HG02763 (cell line): Measurements from ENCODE around the gene AK5.
A peak's percentile ranks its signal among the peaks of the same experiment; 100 is the strongest.
"Not testable (repeated sequence)": the region's sequence is repeated elsewhere in the genome, so short reads cannot be mapped to it uniquely, and the experiment has no call there.

Source experiments
- ATAC-seq: cut with Tn5 transposase; IDR thresholded peaks from one replicate; pipeline ENCODE4 v1.9.1; 2021; ENCODE audit warnings: mild to moderate bottlenecking, moderate library complexity; ENCODE audit not compliant: unreplicated experiment

Gene AK5

DNA sequence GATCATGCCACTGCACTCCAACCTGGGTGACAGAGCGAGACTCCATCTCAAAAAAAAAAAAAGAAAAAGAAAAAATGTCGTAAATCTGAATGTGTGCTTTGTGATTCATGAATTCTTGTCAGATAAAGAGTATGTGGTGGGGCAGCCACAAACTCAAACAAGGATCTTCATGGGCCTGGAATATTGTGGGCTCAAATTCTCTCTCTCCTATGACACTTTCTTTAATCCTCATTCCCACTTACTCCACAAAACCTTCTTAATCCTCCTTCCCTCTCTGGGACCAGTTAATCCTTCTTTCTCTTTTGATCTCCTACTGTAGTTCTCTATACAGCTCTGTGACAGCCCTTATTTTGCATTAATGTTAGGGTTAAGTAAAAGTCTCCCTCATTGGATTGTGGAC, 112.3 kb downstream of the AK5 start:
- no peak for ATAC-seq

DNA sequence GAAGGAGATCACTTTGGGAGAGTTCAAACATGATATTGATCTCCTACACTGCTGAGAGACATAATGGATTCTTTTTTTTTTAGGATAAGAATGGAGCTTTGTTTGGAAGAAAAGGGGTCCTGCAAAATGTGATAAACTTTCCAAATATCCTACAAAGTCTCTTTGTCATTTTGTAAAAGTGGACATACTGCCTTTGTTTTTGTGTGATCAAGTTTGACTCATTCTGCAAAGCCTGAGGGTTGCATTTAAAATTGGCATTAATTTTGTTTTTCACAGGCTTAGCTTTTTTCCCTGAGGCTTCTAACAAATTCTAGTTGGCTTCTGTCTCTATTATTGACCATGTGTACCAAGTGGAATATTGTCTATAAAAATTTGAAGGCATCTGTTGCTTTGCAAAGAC, 113.2 kb downstream of the AK5 start:
- ATAC-seq: no peak

DNA sequence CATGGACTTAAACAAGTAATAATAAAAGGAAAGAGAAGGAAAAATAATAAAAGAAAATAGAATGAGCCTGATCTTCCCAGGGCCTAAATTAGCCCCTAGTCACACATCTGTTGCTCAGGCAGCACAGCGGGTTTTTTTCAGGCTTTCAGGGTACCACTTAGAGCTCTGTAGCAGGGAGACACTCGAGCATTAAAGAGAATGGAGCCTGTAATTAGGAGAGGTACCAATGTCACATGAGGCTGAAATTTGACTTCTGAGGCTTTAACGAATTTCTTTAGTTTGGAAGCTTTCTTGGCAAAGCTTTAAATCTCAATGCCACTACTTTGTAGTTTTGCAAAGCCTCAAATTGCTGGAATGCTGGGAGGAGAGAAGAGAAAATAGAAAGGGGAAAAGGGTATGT, 116.3 kb downstream of the AK5 start:
- no peak for ATAC-seq

DNA sequence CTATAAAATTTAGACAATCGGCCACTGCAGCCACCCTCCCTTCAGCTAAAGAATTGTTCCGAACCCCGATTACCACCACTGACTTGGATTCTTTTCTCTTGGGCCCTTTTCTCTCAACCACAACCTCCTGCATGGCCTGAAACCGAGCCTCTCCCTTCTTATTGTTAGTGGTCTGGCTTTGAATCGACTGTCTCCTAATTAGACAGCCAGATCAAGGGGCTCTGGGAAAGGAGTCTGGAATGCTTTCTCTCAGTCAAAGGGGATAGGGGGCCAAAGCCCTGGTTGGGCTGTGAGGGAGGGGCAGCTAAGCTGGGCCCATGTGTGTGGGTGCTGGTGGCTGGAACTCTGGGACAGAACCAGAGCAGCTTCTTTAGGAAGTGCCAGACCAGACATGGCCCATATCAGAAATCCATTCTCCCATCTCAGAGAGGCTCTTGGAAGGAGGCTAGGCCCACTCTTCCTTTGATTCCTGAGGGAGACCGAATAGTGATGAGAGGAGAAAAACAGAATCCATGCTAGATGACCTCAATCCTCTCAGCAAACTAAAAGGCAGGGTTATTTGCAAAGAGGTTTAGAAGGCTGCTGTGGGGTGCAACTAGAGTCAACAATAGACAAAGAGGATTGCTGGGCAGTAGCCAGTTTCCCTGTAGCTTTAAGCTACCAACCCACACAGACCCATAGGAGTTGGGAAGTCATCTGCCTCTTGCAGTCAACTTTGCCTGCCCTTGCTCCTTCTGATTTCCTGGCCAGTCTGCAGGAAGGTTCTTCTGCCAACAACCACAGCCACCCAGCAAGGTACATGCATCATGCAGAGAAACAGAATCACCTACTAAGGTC, 117.6 kb downstream of the AK5 start:
- no peak for ATAC-seq

DNA sequence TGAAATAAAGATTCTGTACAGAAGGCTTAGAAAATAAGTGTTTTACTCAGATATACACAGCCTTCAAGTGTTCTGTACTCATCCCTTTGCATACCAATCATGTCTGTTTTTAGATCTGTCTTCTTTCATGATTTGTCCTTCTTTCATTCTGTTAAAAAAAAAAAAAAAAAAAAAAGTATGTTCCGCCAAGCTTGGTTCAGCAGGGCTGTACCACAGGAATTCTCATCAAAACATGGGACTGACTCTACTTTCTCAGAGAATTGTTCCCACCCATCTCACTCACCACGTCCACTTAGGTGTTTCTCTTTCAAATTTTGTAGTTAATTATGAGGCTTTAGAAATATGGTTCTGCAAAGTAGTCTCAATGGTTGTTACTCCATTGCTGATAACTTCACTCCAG, 119.0 kb downstream of the AK5 start:
- ATAC-seq: no peak

DNA sequence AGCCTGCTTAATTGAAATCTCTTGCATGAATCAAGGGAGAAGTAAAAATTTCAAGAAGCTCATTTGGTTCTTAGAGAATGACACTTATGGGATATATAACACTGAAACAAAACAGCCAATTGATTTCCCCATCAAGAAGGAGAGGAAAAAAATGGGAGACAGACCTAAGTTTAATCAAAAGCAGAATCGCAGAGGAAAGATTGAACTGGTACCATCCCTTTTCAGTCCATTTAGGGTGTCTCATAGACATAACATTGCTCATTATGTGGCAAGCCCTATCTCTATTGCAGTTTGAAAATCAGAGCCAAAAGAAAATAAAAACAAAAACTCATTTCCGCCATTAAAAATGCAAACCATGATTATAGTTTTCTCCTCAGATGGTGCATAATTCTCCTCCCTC, 119.6 kb downstream of the AK5 start:
- no peak for ATAC-seq

DNA sequence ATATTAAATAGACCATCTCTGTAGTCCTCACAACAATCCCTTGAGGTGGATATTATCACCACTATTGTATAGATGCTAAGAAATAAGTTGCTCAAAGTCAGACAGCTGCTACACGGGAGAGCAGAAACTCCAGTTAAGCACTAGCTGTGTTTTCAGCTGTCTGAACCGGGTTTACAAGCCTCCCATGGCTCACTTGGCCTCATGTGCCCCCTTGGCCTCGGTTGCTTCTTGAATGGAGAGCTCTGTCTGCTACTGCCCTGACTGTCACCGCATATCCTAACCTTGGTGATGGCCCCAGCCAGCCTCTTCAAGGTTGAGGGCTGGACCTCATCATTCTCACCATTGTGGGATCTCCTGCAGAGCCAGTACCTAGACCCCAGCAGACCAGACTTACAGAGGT, 123.4 kb downstream of the AK5 start:
- ATAC-seq: no peak

DNA sequence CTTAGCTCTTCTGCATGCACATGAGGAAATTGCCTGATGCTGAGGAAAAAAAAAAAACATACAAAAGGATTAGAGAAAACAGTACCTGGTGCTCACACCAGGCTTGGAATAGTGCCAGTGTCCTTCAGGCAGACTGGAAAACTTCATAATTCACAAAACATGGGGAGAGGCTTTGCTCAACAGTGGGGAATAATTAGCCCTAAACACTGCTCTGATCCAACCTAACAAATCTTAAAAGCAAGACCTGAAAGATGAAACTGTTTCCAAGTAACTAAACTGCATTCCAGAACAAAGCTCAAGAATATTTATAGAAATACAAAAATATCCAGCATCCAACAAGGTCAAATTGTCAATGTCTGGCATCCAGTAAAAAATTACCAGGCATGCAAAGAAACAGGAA, 124.8 kb downstream of the AK5 start:
- ATAC-seq: no peak

DNA sequence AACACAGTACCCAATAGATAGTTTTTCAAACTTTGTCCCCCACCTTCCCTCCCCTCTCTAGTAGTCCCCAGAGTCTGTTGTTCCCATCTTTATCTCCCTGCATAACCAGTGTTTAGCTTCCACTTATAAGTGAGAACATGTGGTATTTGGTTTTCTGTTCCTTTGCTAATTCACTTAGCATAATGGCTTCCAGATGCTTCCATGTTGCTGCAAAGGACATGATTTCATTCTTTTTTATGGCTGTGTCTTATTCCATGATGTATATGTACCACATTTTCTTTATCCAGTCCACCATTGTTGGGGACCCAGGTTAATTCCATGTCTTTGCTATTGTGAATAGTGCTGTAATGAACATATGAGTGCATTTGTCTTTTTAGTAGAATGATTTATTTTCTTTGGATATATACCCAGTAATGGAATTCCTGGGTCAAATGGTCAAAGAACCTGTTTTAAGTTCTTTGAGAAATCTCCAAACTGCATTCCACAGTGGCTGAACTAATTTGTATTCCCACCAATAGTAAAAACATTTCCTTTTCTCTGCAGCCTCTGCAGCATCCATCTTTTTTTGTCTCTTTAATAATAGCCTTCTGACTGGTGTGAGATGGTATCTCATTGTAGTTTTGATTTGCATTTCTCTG, 126.0 kb downstream of the AK5 start:
- no peak for ATAC-seq

DNA sequence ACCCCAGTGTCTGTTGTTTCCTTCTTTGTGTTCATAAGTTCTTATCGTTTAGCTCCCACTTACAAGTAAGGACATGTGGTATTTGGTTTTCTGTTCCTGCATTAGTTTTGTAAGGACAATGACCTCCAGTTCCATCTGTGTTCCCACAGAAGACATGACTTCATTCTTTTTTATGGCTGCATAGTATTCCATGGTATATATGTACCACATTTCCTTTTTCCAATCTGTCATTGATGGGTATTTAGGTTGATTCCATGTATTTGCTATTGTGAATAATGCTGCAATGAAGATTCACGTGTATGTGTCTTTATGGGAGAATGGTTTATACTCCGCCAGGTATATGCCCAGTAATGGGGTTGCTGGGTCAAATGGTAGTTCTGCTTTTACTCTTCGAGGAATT, 127.1 kb downstream of the AK5 start:
- not testable (repeated sequence) for ATAC-seq

DNA sequence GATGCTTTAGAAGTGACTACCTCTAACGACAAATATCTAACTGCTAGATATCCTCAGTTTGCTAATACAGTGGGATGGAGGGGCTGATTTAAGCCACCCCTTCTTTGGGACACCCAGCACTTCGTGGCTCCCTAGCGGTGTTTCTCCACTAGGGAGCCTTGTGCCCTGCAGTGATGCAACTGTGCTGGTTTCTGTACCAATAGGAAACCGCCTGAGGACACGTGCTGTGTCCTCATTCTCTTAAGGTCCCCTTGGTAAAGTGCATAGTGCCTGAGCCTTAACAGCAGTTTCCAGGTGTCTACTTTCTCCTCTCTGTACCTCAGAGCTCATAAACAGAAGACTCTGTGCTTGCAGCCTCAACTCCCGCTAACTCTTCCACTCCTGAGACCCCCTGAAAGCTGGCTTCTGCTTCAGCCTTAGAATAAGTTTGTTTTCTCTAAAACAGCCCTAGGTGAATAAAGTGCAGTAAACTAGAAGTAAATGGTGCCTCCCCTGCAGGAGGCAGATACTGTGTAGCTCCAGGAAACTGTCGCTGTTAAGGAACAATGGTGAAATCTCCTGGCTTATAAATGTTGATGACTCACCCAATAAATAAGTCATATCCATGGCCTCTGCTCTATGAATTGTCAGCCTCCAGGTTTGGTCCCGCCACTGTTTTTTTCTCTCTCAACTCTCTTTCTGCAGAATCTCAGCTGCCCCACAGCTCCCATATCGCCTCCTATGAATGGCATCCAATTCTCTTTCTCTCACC, 130.4 kb downstream of the AK5 start:
- ATAC-seq: no peak

DNA sequence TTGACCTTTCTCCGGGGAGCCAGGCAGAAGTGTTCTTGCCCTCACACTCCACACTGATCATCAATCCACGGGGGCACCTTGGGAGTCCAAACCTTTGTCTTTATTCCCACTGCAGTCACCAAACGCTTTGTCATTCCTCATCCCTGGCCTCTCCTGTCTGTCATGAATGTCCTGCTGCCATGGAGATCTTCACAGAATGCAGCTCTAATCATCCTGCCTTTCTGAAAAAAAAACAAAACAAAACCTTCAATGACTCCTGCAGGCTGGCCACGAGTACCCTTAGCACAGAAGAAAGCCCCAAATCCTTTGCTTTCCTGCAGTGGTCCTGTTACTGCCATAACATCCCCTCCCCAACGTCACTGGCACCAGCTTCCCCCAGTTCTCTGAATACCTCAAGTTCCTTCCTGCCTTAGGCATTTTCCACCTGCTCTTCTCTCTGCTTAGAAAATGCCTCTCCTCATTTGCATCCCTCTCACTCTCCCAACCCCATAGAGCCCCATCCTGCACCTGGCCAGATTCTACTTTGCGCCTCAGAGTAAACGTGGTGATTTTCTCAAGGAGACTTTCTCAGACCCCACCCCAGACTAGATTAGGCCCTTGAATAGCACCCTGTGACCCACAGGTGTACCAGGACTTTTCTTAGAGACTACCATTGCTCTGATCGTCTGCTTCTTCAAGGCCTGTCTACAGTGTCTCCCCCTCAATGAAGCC, 131.2 kb downstream of the AK5 start:
- peak; percentile 57 for ATAC-seq

DNA sequence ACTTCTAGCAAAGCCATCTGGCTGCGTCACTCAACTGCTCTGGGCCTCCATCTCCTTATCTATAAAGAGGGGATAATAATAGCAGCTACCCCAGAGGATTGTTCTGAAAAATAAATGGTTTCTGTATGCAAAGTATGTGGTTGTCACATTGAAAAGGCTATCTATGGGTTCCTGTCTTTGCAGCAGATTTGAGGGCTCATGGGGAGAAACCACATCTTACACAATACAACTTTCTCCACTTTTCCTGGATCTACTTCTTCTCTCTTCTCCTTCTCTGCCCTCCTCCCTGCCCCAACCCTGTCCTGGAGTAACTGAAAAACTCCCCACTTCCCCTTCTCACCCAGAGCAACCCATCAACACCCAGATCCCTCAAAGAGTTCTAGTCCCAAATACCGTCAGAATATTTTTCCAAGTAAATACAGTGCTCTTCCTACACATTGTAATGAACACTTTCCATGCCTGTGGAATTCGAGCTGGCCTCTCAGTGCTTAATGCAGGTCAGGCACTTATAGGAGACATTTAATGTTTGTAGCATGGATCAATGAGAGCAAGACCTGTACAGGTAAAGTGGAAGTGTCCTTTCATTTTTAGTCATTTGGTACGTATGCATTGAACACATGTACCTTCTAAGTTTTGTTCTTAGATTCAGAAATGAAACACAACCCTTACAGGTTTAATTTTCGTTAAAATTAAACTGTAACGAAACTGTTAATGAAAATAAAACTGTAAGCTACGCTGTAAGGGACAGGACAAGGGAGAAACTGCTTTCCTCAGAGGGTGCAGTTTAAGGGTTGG, 131.9 kb downstream of the AK5 start:
- ATAC-seq: peak; percentile 79

DNA sequence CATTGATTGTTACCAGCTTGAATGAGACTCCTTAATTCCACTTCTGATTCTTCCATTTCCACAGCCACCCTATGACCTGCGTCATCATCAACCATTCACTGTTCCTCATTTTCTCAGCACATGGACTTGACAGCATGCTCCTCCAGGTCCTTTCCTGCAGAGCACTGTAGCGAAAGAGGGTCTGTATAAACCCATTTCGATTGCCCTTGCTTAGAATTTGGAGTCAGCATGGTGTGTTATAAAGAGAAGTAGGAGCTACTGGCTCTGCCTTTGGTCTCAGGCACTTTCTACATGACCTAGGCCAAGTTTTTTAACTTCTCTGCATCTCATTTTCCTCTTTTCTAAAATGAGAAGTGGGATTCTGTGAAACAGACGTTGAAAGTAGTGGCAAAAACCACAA, 133.8 kb downstream of the AK5 start:
- ATAC-seq: no peak

DNA sequence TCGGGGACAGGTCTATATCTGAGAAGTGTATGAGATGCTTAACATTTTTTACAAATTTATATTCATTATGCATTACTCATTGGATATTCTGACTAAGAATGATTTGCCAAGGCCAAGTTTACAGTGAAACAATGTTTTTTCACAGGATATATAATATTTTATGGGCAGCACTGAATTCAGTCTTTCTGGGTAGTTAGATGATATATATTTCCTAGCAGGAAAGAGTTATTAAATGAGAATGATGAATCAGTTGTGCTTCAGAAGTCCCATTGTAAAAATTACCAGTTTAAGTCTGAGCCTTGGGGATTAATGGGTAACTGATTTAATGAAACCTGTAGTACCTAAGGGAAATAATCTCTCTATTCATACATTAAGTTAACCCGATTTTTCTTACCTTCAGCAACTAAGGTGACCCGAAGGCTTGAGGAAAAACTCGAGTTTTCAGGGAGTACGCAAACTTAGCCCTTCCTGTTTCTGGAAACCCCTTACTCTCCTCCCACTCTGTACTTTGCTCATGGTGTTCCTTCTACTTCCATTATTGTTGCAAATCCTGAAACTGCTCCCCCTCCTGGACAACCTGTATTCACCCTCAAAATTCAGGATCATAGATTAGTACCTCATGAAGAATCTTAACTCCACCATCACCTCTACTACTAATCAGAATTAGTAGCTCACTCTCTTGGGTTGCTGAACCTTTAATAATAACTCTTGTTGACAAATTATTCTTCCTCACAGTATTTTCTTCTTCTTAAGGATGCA, 135.1 kb downstream of the AK5 start:
- no peak for ATAC-seq

DNA sequence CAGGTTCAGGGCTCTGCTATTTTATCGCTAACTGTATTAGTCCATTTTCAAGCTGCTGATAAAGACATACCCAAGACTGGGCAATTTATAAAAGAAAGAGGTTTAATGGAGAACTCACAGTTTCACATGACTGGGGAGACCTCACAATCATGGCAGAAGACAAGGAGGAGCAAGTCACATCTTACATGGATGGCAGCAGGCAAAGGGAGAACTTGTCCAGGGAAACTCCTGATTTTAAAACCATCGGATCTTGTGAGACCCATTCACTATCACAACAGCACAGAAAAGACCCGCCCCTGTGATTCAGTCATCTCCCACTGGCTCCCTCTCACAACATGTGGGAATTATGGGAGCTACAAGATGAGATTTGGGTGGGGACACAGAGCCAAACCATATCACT, 136.2 kb downstream of the AK5 start:
- ATAC-seq: not testable (repeated sequence)

DNA sequence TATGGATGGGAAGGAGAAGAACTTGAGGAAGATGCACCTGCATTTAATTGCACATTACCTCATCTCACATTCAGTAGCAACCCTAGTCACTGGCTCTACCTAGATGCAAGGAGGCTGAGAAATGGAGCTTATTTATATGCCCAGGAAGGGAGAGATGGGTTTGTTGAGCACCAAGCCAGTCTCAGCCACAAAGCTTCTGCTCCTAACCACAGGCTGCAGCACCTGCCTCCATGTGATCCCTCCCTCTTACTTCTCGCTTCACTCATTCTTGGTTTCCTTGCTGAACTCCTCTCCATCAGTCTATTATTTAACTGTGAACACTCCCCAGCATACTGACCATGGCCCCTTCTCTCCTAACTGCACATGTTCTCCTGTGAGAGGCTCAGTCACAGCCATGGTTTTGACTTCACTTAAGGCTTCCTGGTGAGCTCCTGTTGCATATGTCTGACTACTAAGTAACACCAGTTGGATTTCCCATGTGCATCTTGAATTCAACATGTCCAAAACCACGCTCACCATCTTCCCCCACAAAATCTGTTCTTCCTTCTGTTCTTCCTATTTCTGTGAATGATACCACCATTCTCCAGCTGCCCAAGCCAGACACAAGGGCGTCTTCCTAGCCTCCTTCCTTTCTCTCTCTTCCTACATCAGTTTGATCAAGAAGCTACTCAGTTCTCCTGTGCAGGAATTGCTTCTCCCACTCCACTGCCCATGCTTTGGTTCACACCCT, 139.8 kb downstream of the AK5 start:
- no peak for ATAC-seq

DNA sequence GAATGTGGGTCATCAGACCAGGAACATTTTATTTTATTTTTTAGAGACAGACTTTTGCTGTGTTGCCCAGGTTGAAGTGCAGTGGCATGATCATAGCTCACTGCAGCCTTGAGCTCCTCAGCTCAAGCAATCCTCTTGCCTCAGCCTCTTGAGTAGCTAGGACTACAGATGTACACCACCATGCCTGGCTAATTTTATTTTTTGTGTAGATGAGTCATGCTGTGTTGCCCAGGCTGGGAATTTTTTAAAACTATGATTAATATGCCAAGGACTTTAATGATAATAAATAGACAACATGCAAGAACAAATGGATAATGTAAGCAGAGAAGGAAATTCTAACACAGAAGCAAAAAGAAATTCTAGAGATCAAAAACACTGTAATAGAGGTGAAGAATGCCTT, 142.4 kb downstream of the AK5 start:
- no peak for ATAC-seq

DNA sequence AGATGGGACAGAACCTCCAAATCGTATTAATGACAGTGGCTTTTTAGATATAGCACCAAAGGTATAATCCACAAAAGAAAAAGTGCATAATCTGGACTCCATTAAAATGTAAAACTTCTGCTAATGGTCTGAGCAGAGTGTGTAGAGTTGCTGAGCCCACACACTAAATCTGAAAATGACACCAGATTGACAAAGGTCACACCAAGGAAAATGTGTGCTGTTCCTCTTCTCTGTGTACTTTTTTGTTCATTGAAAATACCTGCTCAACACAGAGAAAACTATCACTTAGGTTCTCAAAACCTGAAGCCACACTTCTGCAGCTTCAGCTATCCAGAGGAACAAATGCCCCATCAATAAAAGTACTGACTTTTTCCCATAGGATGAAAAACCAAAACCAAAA, 146.2 kb downstream of the AK5 start:
- no peak for ATAC-seq
